IgD-negative memory B cell (primary cell): ENCODE measurements around the gene CCNG2. TPM values are rescaled to one million over a fixed set of nuclear protein-coding genes. Genes with fewer than 3 reads are reported as not detected.

ENCODE experiments used
- H3K27ac Mint-ChIP-seq, 3 donors: one replicate each; pipeline ENCODE4 v1.8.0; 2020 to 2022; ENCODE audit warnings: mild to moderate bottlenecking in 3 of 3, mixed read lengths in 3 of 3, moderate library complexity in 1 of 3
- H3K27me3 Mint-ChIP-seq: one replicate; pipeline ENCODE4 v1.8.0; 2021; ENCODE audit warnings: mixed read lengths
- H3K36me3 Mint-ChIP-seq: one replicate; pipeline ENCODE4 v1.8.0; 2020; ENCODE audit warnings: mild to moderate bottlenecking, mixed read lengths
- H3K4me1 Mint-ChIP-seq, 3 donors: one replicate each; pipeline ENCODE4 v1.8.0; 2020 to 2022; ENCODE audit warnings: mixed read lengths in 3 of 3, mild to moderate bottlenecking in 1 of 3
- H3K4me3 Mint-ChIP-seq, 4 donors: one replicate each; pipeline ENCODE4 v1.8.0; 2020 to 2022; ENCODE audit warnings: mild to moderate bottlenecking in 4 of 4, mixed read lengths in 4 of 4, moderate library complexity in 3 of 4
- H3K9me3 Mint-ChIP-seq, 3 donors: one replicate each; pipeline ENCODE4 v1.8.0; 2020 to 2021; ENCODE audit warnings: mixed read lengths in 3 of 3, mild to moderate bottlenecking in 1 of 3
- polyA plus RNA-seq: library from polyadenylated mRNA; unstranded; fragments of 300-500 nt; fragmentation: Illumina TruSeq; gene quantifications from one replicate; pipeline ENCODE4 v1.2.3, GENCODE V29; 2021

Gene CCNG2
- polyA plus RNA-seq, 1 donor from 2014 or later, result 39.7 TPM

- Mint-ChIP-seq H3K4me1 (peaks cover 25 to 46% (median 36%) of the 10 kb centered on the region in 3 donors), H3K4me3 (peak overlapping the region in 1 of 4 donors; percentile 55), H3K27me3 (no peaks in the 10 kb centered on the region), H3K27ac (peak overlapping the region in 1 of 3 donors; percentile 90), H3K9me3 (no peaks in the 10 kb centered on the region), H3K36me3 (no peaks in the 10 kb centered on the region)
Measured at GRCh38 chr4:77194989-77195388, 38.0 kb downstream of the CCNG2 start.

GRCh38 chr4:77196866-77197265, 39.9 kb downstream of the CCNG2 start:
- Mint-ChIP-seq H3K4me1 (peaks cover 25 to 46% (median 36%) of the 10 kb centered on the region in 3 donors), H3K36me3 (no peaks in the 10 kb centered on the region), H3K4me3 (peak overlapping the region in 2 of 4 donors; percentile 61 to 82), H3K9me3 (no peaks in the 10 kb centered on the region), H3K27me3 (no peaks in the 10 kb centered on the region), H3K27ac (peak overlapping the region in 2 of 3 donors; percentile 9 to 41)

GRCh38 chr4:77197361-77197760, 40.4 kb downstream of the CCNG2 start:
- H3K4me3 Mint-ChIP-seq, result peak overlapping the region in 1 of 4 donors; percentile 81
- no peaks in the 10 kb centered on the region for H3K9me3 Mint-ChIP-seq
- H3K27ac Mint-ChIP-seq, result no peak overlapping the region
- no peaks in the 10 kb centered on the region for H3K27me3 Mint-ChIP-seq
- peaks cover 2% of the 10 kb centered on the region for H3K36me3 Mint-ChIP-seq
- peaks cover 25 to 46% (median 36%) of the 10 kb centered on the region in 3 donors for H3K4me1 Mint-ChIP-seq

- no peak overlapping the region for H3K27ac Mint-ChIP-seq
- H3K4me1 Mint-ChIP-seq, result peaks cover 25 to 46% (median 36%) of the 10 kb centered on the region in 3 donors
- no peaks in the 10 kb centered on the region for H3K27me3 Mint-ChIP-seq
- no peaks in the 10 kb centered on the region for H3K9me3 Mint-ChIP-seq
- no peak overlapping the region for H3K4me3 Mint-ChIP-seq
- peaks cover 2% of the 10 kb centered on the region for H3K36me3 Mint-ChIP-seq
Measured at GRCh38 chr4:77197831-77198230, 40.8 kb downstream of the CCNG2 start.

- Mint-ChIP-seq H3K36me3 (peaks cover 2% of the 10 kb centered on the region), H3K4me3 (no peak overlapping the region), H3K27ac (no peak overlapping the region), H3K27me3 (no peaks in the 10 kb centered on the region), H3K9me3 (no peaks in the 10 kb centered on the region), H3K4me1 (peaks cover 11 to 33% (median 25%) of the 10 kb centered on the region in 3 donors)
Measured at GRCh38 chr4:77199276-77199675, 42.3 kb downstream of the CCNG2 start.

GRCh38 chr4:77199701-77200100, 42.7 kb downstream of the CCNG2 start:
- Mint-ChIP-seq H3K27me3 (no peaks in the 10 kb centered on the region), H3K36me3 (peaks cover 2% of the 10 kb centered on the region), H3K4me1 (peaks cover 8 to 29% (median 22%) of the 10 kb centered on the region in 3 donors), H3K9me3 (no peaks in the 10 kb centered on the region), H3K4me3 (no peak overlapping the region), H3K27ac (no peak overlapping the region)

GRCh38 chr4:77201343-77201742, 44.3 kb downstream of the CCNG2 start:
- no peak overlapping the region for H3K27ac Mint-ChIP-seq

GRCh38 chr4:77201857-77202256, 44.9 kb downstream of the CCNG2 start:
- H3K9me3 Mint-ChIP-seq, result no peaks in the 10 kb centered on the region

More at GRCh38 chr4:77201343-77201742, 44.3 kb downstream of the CCNG2 start:
- H3K4me1 Mint-ChIP-seq, result peaks cover 7 to 15% (median 15%) of the 10 kb centered on the region in 3 donors
- H3K27me3 Mint-ChIP-seq, result no peaks in the 10 kb centered on the region
- no peak overlapping the region for H3K4me3 Mint-ChIP-seq
- no peaks in the 10 kb centered on the region for H3K9me3 Mint-ChIP-seq
- peaks cover 2% of the 10 kb centered on the region for H3K36me3 Mint-ChIP-seq

GRCh38 chr4:77202491-77202890, 45.5 kb downstream of the CCNG2 start:
- no peaks in the 10 kb centered on the region for H3K27me3 Mint-ChIP-seq
- H3K36me3 Mint-ChIP-seq, result peaks cover 2% of the 10 kb centered on the region
- H3K4me1 Mint-ChIP-seq, result peaks cover 0 to 4% (median 4%) of the 10 kb centered on the region in 3 donors
- no peaks in the 10 kb centered on the region for H3K9me3 Mint-ChIP-seq
- H3K4me3 Mint-ChIP-seq, result no peak overlapping the region
- H3K27ac Mint-ChIP-seq, result no peak overlapping the region

More at GRCh38 chr4:77201857-77202256, 44.9 kb downstream of the CCNG2 start:
- Mint-ChIP-seq H3K4me1 (peaks cover 2 to 10% (median 9%) of the 10 kb centered on the region in 3 donors), H3K27me3 (no peaks in the 10 kb centered on the region), H3K36me3 (peaks cover 2% of the 10 kb centered on the region), H3K4me3 (no peak overlapping the region), H3K27ac (no peak overlapping the region)

- Mint-ChIP-seq H3K4me1 (no peaks in the 10 kb centered on the region), H3K27ac (no peak overlapping the region), H3K36me3 (peaks cover 2% of the 10 kb centered on the region), H3K4me3 (no peak overlapping the region), H3K27me3 (no peaks in the 10 kb centered on the region), H3K9me3 (no peaks in the 10 kb centered on the region)
Measured at GRCh38 chr4:77203380-77204197, 46.6 kb downstream of the CCNG2 start.

- no peaks in the 10 kb centered on the region for H3K4me1 Mint-ChIP-seq
- no peak overlapping the region for H3K27ac Mint-ChIP-seq
- H3K9me3 Mint-ChIP-seq, result no peaks in the 10 kb centered on the region
- H3K36me3 Mint-ChIP-seq, result peaks cover 2% of the 10 kb centered on the region
- no peak overlapping the region for H3K4me3 Mint-ChIP-seq
- no peaks in the 10 kb centered on the region for H3K27me3 Mint-ChIP-seq
Measured at GRCh38 chr4:77204621-77205020, 47.6 kb downstream of the CCNG2 start.

- Mint-ChIP-seq H3K27me3 (no peaks in the 10 kb centered on the region), H3K4me1 (no peaks in the 10 kb centered on the region), H3K9me3 (no peaks in the 10 kb centered on the region), H3K27ac (no peak overlapping the region), H3K4me3 (no peak overlapping the region), H3K36me3 (peaks cover 3% of the 10 kb centered on the region)
Measured at GRCh38 chr4:77209012-77209411, 52.0 kb downstream of the CCNG2 start.

- H3K9me3 Mint-ChIP-seq, result no peaks in the 10 kb centered on the region
- H3K27ac Mint-ChIP-seq, result no peak overlapping the region
Measured at GRCh38 chr4:77209936-77210335, 52.9 kb downstream of the CCNG2 start.

GRCh38 chr4:77215107-77215506, 58.1 kb downstream of the CCNG2 start:
- no peak overlapping the region for H3K27ac Mint-ChIP-seq
- H3K9me3 Mint-ChIP-seq, result no peaks in the 10 kb centered on the region
- no peaks in the 10 kb centered on the region for H3K4me1 Mint-ChIP-seq
- peaks cover 2% of the 10 kb centered on the region for H3K36me3 Mint-ChIP-seq
- no peak overlapping the region for H3K4me3 Mint-ChIP-seq
- no peaks in the 10 kb centered on the region for H3K27me3 Mint-ChIP-seq

More at GRCh38 chr4:77209936-77210335, 52.9 kb downstream of the CCNG2 start:
- Mint-ChIP-seq H3K4me3 (no peak overlapping the region), H3K27me3 (no peaks in the 10 kb centered on the region), H3K36me3 (peaks cover 3% of the 10 kb centered on the region), H3K4me1 (no peaks in the 10 kb centered on the region)

- H3K36me3 Mint-ChIP-seq, result no peaks in the 10 kb centered on the region
- no peak overlapping the region for H3K27ac Mint-ChIP-seq
- no peaks in the 10 kb centered on the region for H3K4me1 Mint-ChIP-seq
- peaks cover 0 to 4% (median 0%) of the 10 kb centered on the region in 3 donors for H3K9me3 Mint-ChIP-seq
- H3K27me3 Mint-ChIP-seq, result no peaks in the 10 kb centered on the region
- H3K4me3 Mint-ChIP-seq, result no peak overlapping the region
Measured at GRCh38 chr4:77217526-77217925, 60.5 kb downstream of the CCNG2 start.

GRCh38 chr4:77219266-77219665, 62.3 kb downstream of the CCNG2 start:
- H3K27ac Mint-ChIP-seq, result no peak overlapping the region
- H3K9me3 Mint-ChIP-seq, result peaks cover 0 to 4% (median 2%) of the 10 kb centered on the region in 3 donors
- H3K4me3 Mint-ChIP-seq, result no peak overlapping the region
- H3K36me3 Mint-ChIP-seq, result no peaks in the 10 kb centered on the region
- no peaks in the 10 kb centered on the region for H3K27me3 Mint-ChIP-seq
- H3K4me1 Mint-ChIP-seq, result no peaks in the 10 kb centered on the region
